CD4-positive, CD25-positive, alpha-beta regulatory T cell (primary cell): Measurements from ENCODE around the gene RPL5. TPM values are rescaled to one million over a fixed set of nuclear protein-coding genes. Genes with fewer than 3 reads are reported as not detected.
"Not testable (repeated sequence)": the region's sequence is repeated elsewhere in the genome, so short reads cannot be mapped to it uniquely, and the experiment has no call there.

Source experiments
- ATAC-seq, 2 donors: fragments of 150-1000 bp; cut with Tn5 transposase; one replicate each; pipeline ENCODE4 v1.10.0; 2021; ENCODE audit warnings: low read depth in 2 of 2, moderate number of reproducible peaks in 2 of 2, moderate library complexity in 1 of 2
- DNase-seq, 3 donors: peaks; one replicate each; pipeline versions ENCODE4 v3.0.0 to v3.0.0-alpha.2; 2012 to 2022; ENCODE audit warnings: mixed read lengths in 1 of 3
- H3K27ac ChIP-seq: one replicate; pipeline ENCODE4 v1.7.0; 2013; ENCODE audit warnings: mild to moderate bottlenecking, low read length; ENCODE audit not compliant: insufficient read depth, poor library complexity, severe bottlenecking
- H3K27me3 ChIP-seq: one replicate; pipeline ENCODE4 v1.7.0; 2013; ENCODE audit warnings: low read length; ENCODE audit not compliant: control insufficient read depth, insufficient read depth
- H3K36me3 ChIP-seq: one replicate; pipeline ENCODE4 v1.7.0; 2013; ENCODE audit warnings: mild to moderate bottlenecking, low read length, moderate library complexity; ENCODE audit not compliant: control insufficient read depth, insufficient read depth
- H3K4me1 ChIP-seq: 2 replicates; pipeline ENCODE4 v1.7.0; 2013; ENCODE audit warnings: mild to moderate bottlenecking, low read length; ENCODE audit not compliant: insufficient read depth, control insufficient read depth, poor library complexity, severe bottlenecking
- H3K4me3 ChIP-seq: one replicate; pipeline ENCODE4 v1.7.0; 2013; ENCODE audit warnings: low read depth, mild to moderate bottlenecking, low read length, moderate library complexity
- H3K9me3 ChIP-seq, 2 experiments: 1 replicate in 1 of 2; 2 replicates in 1 of 2; pipeline ENCODE4 v1.7.0; 2013; ENCODE audit warnings: low read length in 2 of 2, mild to moderate bottlenecking in 1 of 2, moderate library complexity in 1 of 2; ENCODE audit not compliant: control insufficient read depth in 2 of 2
- H3K27ac Mint-ChIP-seq, 3 donors: one replicate each; pipeline ENCODE4 v1.8.0; 2020 to 2022; ENCODE audit warnings: mild to moderate bottlenecking in 3 of 3, mixed read lengths in 3 of 3, moderate library complexity in 2 of 3
- H3K27me3 Mint-ChIP-seq: one replicate; pipeline ENCODE4 v1.8.0; 2022; ENCODE audit warnings: mild to moderate bottlenecking, mixed read lengths
- H3K36me3 Mint-ChIP-seq: one replicate; pipeline ENCODE4 v1.8.0; 2020; ENCODE audit warnings: mixed read lengths
- H3K4me1 Mint-ChIP-seq, 4 donors: one replicate each; pipeline ENCODE4 v1.8.0; 2020 to 2022; ENCODE audit warnings: mixed read lengths in 4 of 4, mild to moderate bottlenecking in 1 of 4
- H3K4me3 Mint-ChIP-seq, 4 donors: one replicate each; pipeline ENCODE4 v1.8.0; 2020 to 2022; ENCODE audit warnings: mild to moderate bottlenecking in 4 of 4, mixed read lengths in 4 of 4, moderate library complexity in 3 of 4
- H3K9me3 Mint-ChIP-seq, 7 donors: one replicate each; pipeline ENCODE4 v1.8.0; 2020 to 2022; ENCODE audit warnings: mixed read lengths in 7 of 7, mild to moderate bottlenecking in 3 of 7, moderate library complexity in 2 of 7
- polyA plus RNA-seq, 4 donors: library from polyadenylated mRNA; unstranded; fragments of 300-500 nt; fragmentation: Illumina TruSeq; gene quantifications; one replicate each; pipeline ENCODE4 v1.2.3, GENCODE V29; 2021
- total RNA-seq: library from RNA; stranded (reverse); gene quantifications from one replicate; pipeline ENCODE4 v1.2.3, GENCODE V29; 2022

RPL5 gene
- total RNA-seq (916 TPM), polyA plus RNA-seq (1,000 to 10,000 TPM; 1,593 to 3,054 (median 2,579) TPM)

DNA sequence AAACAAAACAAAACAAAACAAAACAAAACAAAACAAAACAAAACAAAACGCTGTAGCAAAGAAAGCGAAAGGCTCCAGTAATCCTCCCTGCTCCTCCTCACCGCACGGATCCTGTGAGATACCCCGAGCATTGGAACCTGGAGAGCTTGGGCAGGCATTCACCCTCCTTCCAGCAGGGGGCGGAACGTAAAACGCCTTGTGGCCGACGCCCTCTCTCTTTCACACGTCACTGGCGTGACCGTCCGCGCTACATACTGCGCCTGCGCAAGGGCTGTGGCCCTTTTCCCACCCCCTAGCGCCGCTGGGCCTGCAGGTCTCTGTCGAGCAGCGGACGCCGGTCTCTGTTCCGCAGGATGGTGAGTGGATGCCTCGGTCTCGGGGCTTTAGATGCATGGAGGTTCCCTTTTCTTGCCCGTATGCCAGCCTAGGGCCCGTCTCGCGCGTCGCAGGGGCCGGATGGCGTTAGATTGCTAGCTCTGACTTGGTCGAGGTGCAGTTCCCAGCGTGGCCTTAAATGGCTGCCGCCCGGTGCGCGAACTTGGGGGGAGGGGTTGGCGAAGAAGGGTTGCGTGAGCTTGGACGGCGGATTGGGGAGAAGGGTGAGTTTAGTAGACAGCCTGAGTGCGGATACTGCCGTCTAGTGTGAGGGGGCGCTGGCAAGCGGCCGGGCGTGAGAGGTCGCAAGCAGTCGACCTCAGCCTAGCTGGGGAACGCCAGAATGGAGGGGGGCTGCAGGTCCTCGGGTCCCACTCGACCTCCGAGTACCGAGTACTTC lies at the start of gene RPL5:
Gene RPL5 (plus strand): TSS at position 279 of the 775 bp plus-strand sequence. CDS start 75 bp downstream, at position 354.
- Mint-ChIP-seq H3K36me3 (peaks cover 36% of the 10 kb centered on the region), H3K27ac (peak within 1 kb of the TSS; percentile 99 to 100 (median 100)), H3K4me3 (peak within 1 kb of the TSS; percentile 96 to 100 (median 98)), H3K9me3 (no peaks in the 10 kb centered on the region), H3K4me1 (peaks cover 17 to 52% (median 43%) of the 10 kb centered on the region in 4 donors), H3K27me3 (peaks cover 4% of the 10 kb centered on the region)
- peaks cover 44% of the 10 kb centered on the region for H3K4me1 ChIP-seq
- H3K27ac ChIP-seq, result peak within 1 kb of the TSS; percentile 93
- no peaks in the 10 kb centered on the region for H3K9me3 ChIP-seq
- no peaks in the 10 kb centered on the region for H3K27me3 ChIP-seq
- peaks cover 32% of the 10 kb centered on the region for H3K36me3 ChIP-seq
- H3K4me3 ChIP-seq, result peak within 1 kb of the TSS; percentile 96
- DNase-seq (peak; percentile 95 to 99 (median 98)), ATAC-seq (peak; percentile 88 to 90)

- not testable (repeated sequence) for H3K36me3 Mint-ChIP-seq
Measured at GRCh38 chr1:92783550-92783949, 48.3 kb upstream of the RPL5 start.

DNA sequence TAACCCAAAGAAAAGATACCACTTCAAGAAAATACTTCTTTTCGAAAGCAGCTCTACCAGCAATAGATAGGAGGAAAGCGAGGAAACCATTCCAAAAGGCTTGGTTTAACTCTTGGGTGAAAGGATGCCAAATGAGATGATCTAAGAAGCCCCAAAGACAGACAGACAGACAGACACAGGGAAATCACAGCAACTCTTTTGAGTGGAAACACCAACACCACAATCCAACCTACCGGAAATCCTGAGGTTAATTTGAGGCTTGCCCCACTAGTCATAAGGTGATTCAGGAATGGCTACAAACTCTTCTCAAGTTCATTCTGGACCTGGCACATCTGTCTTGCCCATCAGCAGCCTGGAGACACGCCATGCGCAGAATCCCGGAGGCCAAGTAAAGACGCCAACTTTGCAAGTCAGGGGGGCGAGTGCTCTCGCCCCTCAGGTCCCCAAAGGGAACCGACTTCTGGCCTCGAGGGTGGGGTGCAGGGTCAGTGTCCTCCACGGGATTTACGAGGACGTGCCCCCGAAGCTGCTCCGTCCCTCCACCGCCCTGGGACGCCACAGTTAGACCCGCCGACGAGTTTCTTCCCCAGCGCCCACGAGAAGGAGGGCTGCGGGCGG lies 47.7 kb upstream of the RPL5 start:
- H3K27ac Mint-ChIP-seq, result peak overlapping the region in 1 of 3 donors; percentile 72

More at GRCh38 chr1:92783550-92783949, 48.3 kb upstream of the RPL5 start:
- Histone ChIP-seq H3K4me3 (peak overlapping the region; percentile 54), H3K4me1 (peaks cover 21% of the 10 kb centered on the region)
- peaks cover 53% of the 10 kb centered on the region for H3K27me3 Mint-ChIP-seq
- not testable (repeated sequence) for H3K27ac ChIP-seq, H3K9me3 ChIP-seq, ATAC-seq, H3K27me3 ChIP-seq, H3K9me3 Mint-ChIP-seq, H3K36me3 ChIP-seq
- H3K27ac Mint-ChIP-seq, result peak overlapping the region in 1 of 3 donors; percentile 72
- DNase-seq, result peak in 1 of 3 donors; percentile 4
- H3K4me3 Mint-ChIP-seq, result peak overlapping the region; percentile 77 to 91 (median 87)
- H3K4me1 Mint-ChIP-seq, result peaks cover 7 to 29% (median 22%) of the 10 kb centered on the region in 4 donors

DNA sequence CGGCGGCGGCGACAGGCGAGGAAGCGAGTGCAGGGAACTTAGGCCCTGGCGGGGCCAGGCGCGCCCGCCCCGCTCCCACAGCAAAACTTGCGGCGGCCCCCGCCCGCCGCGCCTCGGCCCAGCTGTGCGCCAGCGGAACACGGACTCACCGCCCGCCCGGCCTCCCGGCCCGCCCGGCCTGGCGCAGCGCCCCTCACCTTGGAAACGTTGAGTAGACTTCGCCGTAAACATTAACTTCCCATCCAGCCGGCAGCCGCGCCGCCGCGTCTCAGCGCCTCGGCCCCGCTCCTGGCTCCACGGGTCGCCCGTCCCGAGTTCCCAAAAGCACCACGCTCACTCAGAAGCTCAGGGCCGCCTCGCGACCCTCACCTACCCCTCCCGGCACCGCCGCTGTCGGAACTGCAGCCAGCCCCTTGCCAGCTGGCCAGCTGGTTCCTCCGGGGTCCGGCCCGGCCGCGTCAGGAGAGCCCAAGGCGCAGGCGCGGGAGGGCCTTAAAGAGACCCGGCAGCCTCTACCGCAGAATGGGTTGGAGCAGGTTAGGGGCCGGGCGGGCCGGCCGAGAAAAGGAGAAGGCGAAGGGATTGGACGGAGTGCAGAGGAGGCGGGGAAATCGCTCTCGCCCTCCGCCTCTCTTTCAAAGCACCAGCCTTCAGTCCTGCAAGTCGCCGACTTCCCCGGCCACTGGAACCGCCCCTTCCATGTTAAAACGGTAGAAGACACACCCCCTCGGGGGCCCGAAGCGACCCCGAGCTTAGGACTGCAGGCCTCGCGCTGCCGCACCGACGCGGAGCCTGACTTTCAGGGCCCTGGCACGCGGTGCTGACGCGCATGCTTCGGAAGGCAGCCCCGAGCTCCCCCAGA lies 47.0 kb upstream of the RPL5 start, which contains the start of gene EVI5:
Gene EVI5 (minus strand): TSS at position 470 of the 862 bp plus-strand sequence. CDS start 48,562 bp downstream, outside the sequence.
- Histone ChIP-seq H3K27ac (peak within 1 kb of the TSS; percentile 49), H3K4me3 (peak within 1 kb of the TSS; percentile 54), H3K9me3 (no peaks in the 10 kb centered on the region), H3K36me3 (no peaks in the 10 kb centered on the region), H3K27me3 (peaks cover 5% of the 10 kb centered on the region), H3K4me1 (peaks cover 21% of the 10 kb centered on the region)
- peak within 1 kb of the TSS in 2 of 3 donors; percentile 55 to 78 for H3K27ac Mint-ChIP-seq
- peaks cover 0 to 3% (median 0%) of the 10 kb centered on the region in 7 donors for H3K9me3 Mint-ChIP-seq
- peaks cover 7 to 29% (median 22%) of the 10 kb centered on the region in 4 donors for H3K4me1 Mint-ChIP-seq
- ATAC-seq (peak; percentile 75 to 78), DNase-seq (peak; percentile 43 to 89 (median 68))
- H3K4me3 Mint-ChIP-seq, result peak within 1 kb of the TSS; percentile 81 to 91 (median 88)
- H3K36me3 Mint-ChIP-seq, result no peaks in the 10 kb centered on the region
- H3K27me3 Mint-ChIP-seq, result peaks cover 45% of the 10 kb centered on the region

More for the DNA sequence above, 47.7 kb upstream of the RPL5 start:
- Mint-ChIP-seq H3K36me3 (no peaks in the 10 kb centered on the region), H3K4me1 (peaks cover 7 to 29% (median 22%) of the 10 kb centered on the region in 4 donors), H3K27me3 (peaks cover 48% of the 10 kb centered on the region), H3K9me3 (peaks cover 0 to 3% (median 0%) of the 10 kb centered on the region in 7 donors), H3K4me3 (peak overlapping the region; percentile 77 to 91 (median 87))
- no peaks in the 10 kb centered on the region for H3K9me3 ChIP-seq
- DNase-seq (peak in 2 of 3 donors; percentile 20 to 66), ATAC-seq (peak in 1 of 2 donors; percentile 4)
- no peaks in the 10 kb centered on the region for H3K36me3 ChIP-seq
- peaks cover 3% of the 10 kb centered on the region for H3K27me3 ChIP-seq
- H3K4me1 ChIP-seq, result peaks cover 21% of the 10 kb centered on the region
- no peak overlapping the region for H3K27ac ChIP-seq
- peak overlapping the region; percentile 54 for H3K4me3 ChIP-seq

GRCh38 chr1:92786111-92786901 lies 45.5 kb upstream of the RPL5 start:
- Histone ChIP-seq H3K4me3 (no peak overlapping the region), H3K27ac (no peak overlapping the region), H3K36me3 (no peaks in the 10 kb centered on the region), H3K9me3 (no peaks in the 10 kb centered on the region), H3K4me1 (peaks cover 21% of the 10 kb centered on the region), H3K27me3 (peaks cover 5% of the 10 kb centered on the region)
- peaks cover 0 to 3% (median 0%) of the 10 kb centered on the region in 7 donors for H3K9me3 Mint-ChIP-seq
- ATAC-seq (no peak), DNase-seq (no peak)
- peaks cover 7 to 29% (median 21%) of the 10 kb centered on the region in 4 donors for H3K4me1 Mint-ChIP-seq
- H3K36me3 Mint-ChIP-seq, result no peaks in the 10 kb centered on the region
- H3K27ac Mint-ChIP-seq, result peak overlapping the region in 1 of 3 donors; percentile 17
- H3K4me3 Mint-ChIP-seq, result peak overlapping the region; percentile 5 to 36 (median 22)
- peaks cover 47% of the 10 kb centered on the region for H3K27me3 Mint-ChIP-seq

GRCh38 chr1:92790081-92790480 lies 41.8 kb upstream of the RPL5 start:
- Histone ChIP-seq H3K4me3 (no peak overlapping the region), H3K27ac (no peak overlapping the region), H3K36me3 (no peaks in the 10 kb centered on the region), H3K4me1 (peaks cover 4% of the 10 kb centered on the region), H3K27me3 (peaks cover 14% of the 10 kb centered on the region), H3K9me3 (no peaks in the 10 kb centered on the region)
- Mint-ChIP-seq H3K27me3 (peaks cover 45% of the 10 kb centered on the region), H3K27ac (no peak overlapping the region), H3K36me3 (no peaks in the 10 kb centered on the region), H3K9me3 (peaks cover 0 to 3% (median 0%) of the 10 kb centered on the region in 7 donors), H3K4me1 (peaks cover 3 to 14% (median 11%) of the 10 kb centered on the region in 4 donors), H3K4me3 (no peak overlapping the region)
- ATAC-seq (no peak), DNase-seq (no peak)
